ENCODE measurements around the gene EIF3I.

- no peak for TF ChIP-seq TARDBP (IDR thresholded peaks at IDR 0.05)
- no peak for TF ChIP-seq NFRKB (IDR thresholded peaks at IDR 0.05)
- TF ChIP-seq FOXK2 (IDR thresholded peaks at IDR 0.05) = no peak
- no peak for TF ChIP-seq SUZ12 (IDR thresholded peaks at IDR 0.05)
- TF ChIP-seq CTBP1 (IDR thresholded peaks at IDR 0.05; ENCODE audit: borderline replicate concordance) = no peak
- TF ChIP-seq SP1 (IDR thresholded peaks at IDR 0.05) = no peak
- no peak for TF ChIP-seq ELF4 (IDR thresholded peaks at IDR 0.05)
- no peak for TF ChIP-seq FOXM1 (IDR thresholded peaks at IDR 0.05; ENCODE audit: borderline replicate concordance)
- TF ChIP-seq BHLHE40 (IDR thresholded peaks at IDR 0.05; ENCODE audit: borderline replicate concordance) = no peak
- TF ChIP-seq, protein P1, sequence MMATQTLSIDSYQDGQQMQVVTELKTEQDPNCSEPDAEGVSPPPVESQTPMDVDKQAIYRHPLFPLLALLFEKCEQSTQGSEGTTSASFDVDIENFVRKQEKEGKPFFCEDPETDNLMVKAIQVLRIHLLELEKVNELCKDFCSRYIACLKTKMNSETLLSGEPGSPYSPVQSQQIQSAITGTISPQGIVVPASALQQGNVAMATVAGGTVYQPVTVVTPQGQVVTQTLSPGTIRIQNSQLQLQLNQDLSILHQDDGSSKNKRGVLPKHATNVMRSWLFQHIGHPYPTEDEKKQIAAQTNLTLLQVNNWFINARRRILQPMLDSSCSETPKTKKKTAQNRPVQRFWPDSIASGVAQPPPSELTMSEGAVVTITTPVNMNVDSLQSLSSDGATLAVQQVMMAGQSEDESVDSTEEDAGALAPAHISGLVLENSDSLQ (IDR thresholded peaks at IDR 0.05) = no peak
- TF ChIP-seq HDGF (IDR thresholded peaks at IDR 0.05; ENCODE audit: borderline replicate concordance) = no peak
- no peak for TF ChIP-seq FOXA1 (IDR thresholded peaks at IDR 0.05)
- TF ChIP-seq ZNF384 (IDR thresholded peaks at IDR 0.05) = no peak
- TF ChIP-seq LEF1 (IDR thresholded peaks at IDR 0.05; ENCODE audit: borderline replicate concordance) = no peak
These were observed 19.0 kb downstream of the EIF3I start for GRCh38 chr1:32241001-32241763.
